ENCODE measurements around the gene BORA. TPM values are rescaled to one million over a fixed set of nuclear protein-coding genes. Genes with fewer than 3 reads are reported as not detected.
A peak's percentile ranks its signal among the peaks of the same experiment; 100 is the strongest.

BORA gene
- total and polyA plus RNA-seq, 2 experiments from 2014 or later = 12.0 to 23.9 TPM

- TF ChIP-seq ZNF462 (CRISPR knock-in tag; IDR thresholded peaks at IDR 0.05) = no peak
- TF ChIP-seq NANOG (IDR thresholded peaks at IDR 0.05; ENCODE audit: borderline replicate concordance) = no peak
Observed at GRCh38 chr13:72694314-72694713, 33.4 kb upstream of the BORA start (continued).

- H3K27ac Mint-ChIP-seq = no peak overlapping the region
- H3K27me3 ChIP-seq (ENCODE audit: insufficient read depth) = no peaks in the 10 kb centered on the region
- H3K9me3 Mint-ChIP-seq = peaks cover 28% of the 10 kb centered on the region
- no peaks in the 10 kb centered on the region for H3K4me1 Mint-ChIP-seq
- H3K36me3 ChIP-seq (ENCODE audit: insufficient read depth) = 0 out of 2 replicates have a peak, but pooled peaks cover 7% of the 10 kb centered on the region
- DNase-seq (ENCODE audit: low spot score) (no peak), ATAC-seq (no peak)
- no peaks in the 10 kb centered on the region for H4K20me1 ChIP-seq (replicated peaks; ENCODE audit: insufficient read depth)
- no peaks in the 10 kb centered on the region for H3K9me2 ChIP-seq (ENCODE audit: insufficient read depth)
- H3K27me3 Mint-ChIP-seq (ENCODE audit: insufficient read depth, low read depth, poor library complexity) = peaks cover 3% of the 10 kb centered on the region
- no peaks in the 10 kb centered on the region for H3K79me2 ChIP-seq (replicated peaks; ENCODE audit: insufficient read depth)
- no peaks in the 10 kb centered on the region for H3F3A ChIP-seq (replicated peaks; ENCODE audit: low read depth)
- no peak overlapping the region for H3K4me3 ChIP-seq
- H3K27ac ChIP-seq (ENCODE audit: low read depth) = no peak overlapping the region
- H3K4me1 ChIP-seq (ENCODE audit: insufficient read depth) = no peaks in the 10 kb centered on the region
- no peak overlapping the region for H3K4me2 ChIP-seq
- H3K4me3 Mint-ChIP-seq = no peak overlapping the region
- no peak overlapping the region for H2AFZ ChIP-seq
- peak in 1 of 2 experiments; percentile 40; a peak in 3 of 4 replicates for TF ChIP-seq CTCF (conservative IDR thresholded peaks at IDR 0.05; ENCODE audit: low read depth in 2 of 2)
- TF ChIP-seq ZNF114 (CRISPR knock-in tag; IDR thresholded peaks at IDR 0.05) = no peak
- peaks cover 22% of the 10 kb centered on the region for H3K36me3 Mint-ChIP-seq (ENCODE audit: low read depth)
Observed at GRCh38 chr13:72696579-72696978, 31.1 kb upstream of the BORA start.
